ENCODE data around the gene FANCF.
"Not testable (repeated sequence)": the region's sequence is repeated elsewhere in the genome, so short reads cannot be mapped to it uniquely, and the experiment has no call there.

- TF ChIP-seq CTCF, EZH2, EZH2phosphoT487 (IDR thresholded peaks at IDR 0.05): not testable (repeated sequence)
These were observed 26.7 kb upstream of the FANCF start for GRCh38 chr11:22652346-22652745.

Measured in neural progenitor cell (in vitro differentiated cells).